ENCODE results near the gene IFNGR2.

DNA sequence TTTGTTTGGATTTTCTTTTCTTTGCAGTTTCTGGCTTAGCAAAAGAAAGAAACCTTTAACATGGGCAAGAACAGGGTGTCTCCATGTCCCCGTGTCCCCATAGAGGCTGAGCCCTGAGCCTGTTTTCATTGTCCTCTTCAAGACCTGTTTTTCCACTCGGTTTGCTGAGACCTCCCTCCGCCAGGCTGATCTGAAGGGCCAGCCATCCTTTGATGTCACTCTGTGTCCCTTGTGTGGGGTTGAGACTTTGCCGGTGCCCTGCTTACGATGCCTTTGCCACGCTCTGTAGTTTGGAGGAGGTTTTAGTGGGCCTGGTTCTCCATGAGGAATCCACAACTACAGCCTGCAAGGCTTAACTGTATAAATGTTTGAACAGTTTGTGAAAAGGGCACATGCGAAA lies 23.8 kb downstream of the IFNGR2 start:
- no peak for TF ChIP-seq CTCF (IDR thresholded peaks at IDR 0.05)
- TF ChIP-seq POLR2A (IDR thresholded peaks at IDR 0.05), result no peak
